OCI-LY1 (cell line): ENCODE data around the gene IGLON5.

ENCODE experiments used
- H2AFZ ChIP-seq: fragments of 200-600 bp; sonication (generic), shearing (Covaris generic); 2 replicates; pipeline ENCODE4 v1.6.0; 2014; ENCODE audit warnings: antibody characterized with exemption, mild to moderate bottlenecking, low read length
- H3F3A ChIP-seq: fragments of 200-600 bp; sonication (generic), shearing (Covaris generic); 2 replicates; pipeline ENCODE4 v1.6.0; 2014; ENCODE audit warnings: mild to moderate bottlenecking, antibody characterized with exemption, low read length, moderate library complexity; ENCODE audit not compliant: insufficient read depth
- H3K27ac ChIP-seq: fragments of 200-600 bp; sonication (generic); 2 replicates; pipeline ENCODE4 v1.5.1; 2014; ENCODE audit warnings: low read length, mixed run types, mild to moderate bottlenecking, low read depth; ENCODE audit not compliant: poor library complexity, severe bottlenecking
- H3K27me3 ChIP-seq: fragments of 200-600 bp; sonication (generic); 2 replicates; pipeline ENCODE4 v1.6.0; 2014; ENCODE audit warnings: antibody characterized with exemption, mild to moderate bottlenecking, low read length, moderate library complexity; ENCODE audit not compliant: insufficient read depth
- H3K36me3 ChIP-seq: fragments of 200-600 bp; sonication (generic); 2 replicates; pipeline ENCODE4 v1.6.1; 2014; ENCODE audit warnings: mild to moderate bottlenecking, antibody characterized with exemption, low read length, moderate library complexity, mixed read lengths; ENCODE audit not compliant: insufficient read depth
- H3K4me1 ChIP-seq: fragments of 200-600 bp; sonication (generic); 2 replicates; pipeline ENCODE4 v1.5.1; 2014; ENCODE audit warnings: mild to moderate bottlenecking, low read length, moderate library complexity; ENCODE audit not compliant: insufficient read depth, severe bottlenecking
- H3K4me2 ChIP-seq: fragments of 200-600 bp; sonication (generic), shearing (Covaris generic); 2 replicates; pipeline ENCODE4 v1.6.1; 2014; ENCODE audit warnings: low read length
- H3K4me3 ChIP-seq: fragments of 200-600 bp; sonication (generic); 2 replicates; pipeline ENCODE4 v1.5.1; 2014; ENCODE audit warnings: low read length, low read depth, mild to moderate bottlenecking, mixed read lengths; ENCODE audit not compliant: poor library complexity, severe bottlenecking
- H3K79me2 ChIP-seq: fragments of 200-600 bp; shearing (Covaris generic); 2 replicates; pipeline ENCODE4 v1.6.1; 2016; ENCODE audit warnings: mixed run types, low read length, mixed read lengths; ENCODE audit not compliant: insufficient read depth
- H3K9ac ChIP-seq: fragments of 200-600 bp; sonication (generic), shearing (Covaris generic); 2 replicates; pipeline ENCODE4 v1.6.1; 2014; ENCODE audit warnings: mild to moderate bottlenecking, low read length, mixed read lengths
- H3K9me2 ChIP-seq: fragments of 200-600 bp; sonication (generic), shearing (Covaris generic); 2 replicates; pipeline ENCODE4 v1.6.1; 2014; ENCODE audit warnings: low read depth, mild to moderate bottlenecking, low read length, mixed read lengths
- H3K9me3 ChIP-seq: fragments of 200-600 bp; shearing (Covaris generic); 2 replicates; pipeline ENCODE4 v1.6.1; 2014; ENCODE audit warnings: low read length, mixed read lengths
- H4K20me1 ChIP-seq: fragments of 200-600 bp; sonication (generic), shearing (Covaris generic); 2 replicates; pipeline ENCODE4 v1.6.0; 2016; ENCODE audit warnings: mild to moderate bottlenecking, low read length; ENCODE audit not compliant: insufficient read depth
- EZH2 ChIP-seq: fragments of 200-600 bp; sonication (generic), shearing (Covaris generic); IDR thresholded peaks from 2 replicates; pipeline ENCODE4 v1.8.0; 2017; ENCODE audit warnings: borderline replicate concordance, mixed run types, mild to moderate bottlenecking, antibody characterized with exemption, low read length, moderate library complexity, mixed read lengths
- TF ChIP-seq, protein P1 (sequence below): fragments of 200-600 bp; sonication (generic), shearing (Covaris generic); IDR thresholded peaks from 2 replicates; pipeline ENCODE4 v1.5.1; 2017; ENCODE audit warnings: mild to moderate bottlenecking, antibody characterized with exemption, low read length, moderate library complexity, mixed read lengths

IGLON5 gene

DNA sequence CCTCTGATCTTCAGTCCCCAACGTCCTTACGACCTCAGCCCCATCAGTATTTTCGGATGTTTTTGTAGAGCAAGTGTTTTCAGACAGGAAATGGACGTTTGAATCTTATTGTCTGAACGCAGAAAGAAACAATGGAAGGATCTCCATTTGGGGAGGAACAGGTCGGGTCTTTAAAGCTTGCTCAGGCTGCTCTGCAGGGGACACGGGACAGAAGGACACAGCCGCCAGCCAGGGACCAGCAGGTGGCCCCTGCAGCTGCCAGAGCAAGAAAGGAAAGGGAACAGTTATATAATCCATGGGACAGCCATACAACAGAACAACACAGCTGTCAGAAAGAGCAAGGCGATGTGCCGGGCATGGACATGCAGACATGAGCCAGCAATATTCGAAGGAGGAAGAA lies 18.5 kb upstream of the IGLON5 start:
- Histone ChIP-seq H3K27me3 (peaks cover 9% of the 10 kb centered on the region; the same call in 1 of the 2 replicates), H3K36me3 (no peaks in the 10 kb centered on the region), H3K4me3 (no peak overlapping the region)

DNA sequence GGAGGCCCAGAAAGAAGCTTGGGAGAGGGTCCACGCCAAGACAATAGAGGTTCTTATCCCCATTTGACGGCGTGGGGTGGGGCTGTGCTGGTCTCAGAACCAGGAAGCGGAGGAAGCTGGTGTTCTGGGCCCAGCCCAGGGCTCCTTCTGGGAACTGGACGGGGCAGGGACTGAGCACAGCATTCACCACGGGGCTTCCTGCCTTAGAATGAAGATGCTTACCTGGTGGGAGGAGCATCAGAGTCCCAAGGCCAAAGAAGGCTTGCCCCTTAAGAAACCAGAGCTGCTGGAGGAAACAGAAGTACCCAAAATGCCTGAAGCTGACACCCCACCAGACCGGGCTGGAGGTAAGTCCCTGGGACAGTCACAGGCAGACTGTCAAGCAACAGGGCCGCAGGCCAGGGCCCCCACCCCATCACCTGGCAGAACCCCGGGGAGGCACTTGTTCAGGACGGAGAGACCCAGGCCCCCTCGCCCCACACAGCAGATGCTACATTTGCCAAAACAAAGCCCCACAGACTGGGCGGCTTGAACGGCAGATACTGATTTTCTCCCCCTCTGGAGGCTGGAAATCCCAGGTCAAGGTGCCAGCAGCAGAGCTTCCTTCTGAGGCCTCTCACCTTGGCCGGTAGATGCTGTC lies 17.8 kb upstream of the IGLON5 start:
- Histone ChIP-seq H3K9ac (no peak overlapping the region), H4K20me1 (no peaks in the 10 kb centered on the region), H3K9me2 (no peaks in the 10 kb centered on the region), H3K27ac (no peak overlapping the region), H3K4me2 (no peak overlapping the region), H3F3A (no peaks in the 10 kb centered on the region), H2AFZ (no peak overlapping the region), H3K9me3 (no peaks in the 10 kb centered on the region), H3K4me1 (no peaks in the 10 kb centered on the region), H3K27me3 (peaks cover 9% of the 10 kb centered on the region; the same call in 1 of the 2 replicates), H3K4me3 (no peak overlapping the region), H3K79me2 (no peaks in the 10 kb centered on the region), H3K36me3 (no peaks in the 10 kb centered on the region)
- TF ChIP-seq EZH2, result no peak
- TF ChIP-seq, protein P1, sequence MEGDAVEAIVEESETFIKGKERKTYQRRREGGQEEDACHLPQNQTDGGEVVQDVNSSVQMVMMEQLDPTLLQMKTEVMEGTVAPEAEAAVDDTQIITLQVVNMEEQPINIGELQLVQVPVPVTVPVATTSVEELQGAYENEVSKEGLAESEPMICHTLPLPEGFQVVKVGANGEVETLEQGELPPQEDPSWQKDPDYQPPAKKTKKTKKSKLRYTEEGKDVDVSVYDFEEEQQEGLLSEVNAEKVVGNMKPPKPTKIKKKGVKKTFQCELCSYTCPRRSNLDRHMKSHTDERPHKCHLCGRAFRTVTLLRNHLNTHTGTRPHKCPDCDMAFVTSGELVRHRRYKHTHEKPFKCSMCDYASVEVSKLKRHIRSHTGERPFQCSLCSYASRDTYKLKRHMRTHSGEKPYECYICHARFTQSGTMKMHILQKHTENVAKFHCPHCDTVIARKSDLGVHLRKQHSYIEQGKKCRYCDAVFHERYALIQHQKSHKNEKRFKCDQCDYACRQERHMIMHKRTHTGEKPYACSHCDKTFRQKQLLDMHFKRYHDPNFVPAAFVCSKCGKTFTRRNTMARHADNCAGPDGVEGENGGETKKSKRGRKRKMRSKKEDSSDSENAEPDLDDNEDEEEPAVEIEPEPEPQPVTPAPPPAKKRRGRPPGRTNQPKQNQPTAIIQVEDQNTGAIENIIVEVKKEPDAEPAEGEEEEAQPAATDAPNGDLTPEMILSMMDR, result no peak

More for the DNA sequence above, 18.5 kb upstream of the IGLON5 start:
- Histone ChIP-seq H4K20me1 (no peaks in the 10 kb centered on the region), H2AFZ (no peak overlapping the region), H3K4me1 (no peaks in the 10 kb centered on the region), H3K9me3 (no peaks in the 10 kb centered on the region), H3K9me2 (no peaks in the 10 kb centered on the region), H3K27ac (no peak overlapping the region), H3K9ac (no peak overlapping the region), H3K79me2 (no peaks in the 10 kb centered on the region), H3F3A (no peaks in the 10 kb centered on the region), H3K4me2 (no peak overlapping the region)
- TF ChIP-seq, protein P1, result no peak

DNA sequence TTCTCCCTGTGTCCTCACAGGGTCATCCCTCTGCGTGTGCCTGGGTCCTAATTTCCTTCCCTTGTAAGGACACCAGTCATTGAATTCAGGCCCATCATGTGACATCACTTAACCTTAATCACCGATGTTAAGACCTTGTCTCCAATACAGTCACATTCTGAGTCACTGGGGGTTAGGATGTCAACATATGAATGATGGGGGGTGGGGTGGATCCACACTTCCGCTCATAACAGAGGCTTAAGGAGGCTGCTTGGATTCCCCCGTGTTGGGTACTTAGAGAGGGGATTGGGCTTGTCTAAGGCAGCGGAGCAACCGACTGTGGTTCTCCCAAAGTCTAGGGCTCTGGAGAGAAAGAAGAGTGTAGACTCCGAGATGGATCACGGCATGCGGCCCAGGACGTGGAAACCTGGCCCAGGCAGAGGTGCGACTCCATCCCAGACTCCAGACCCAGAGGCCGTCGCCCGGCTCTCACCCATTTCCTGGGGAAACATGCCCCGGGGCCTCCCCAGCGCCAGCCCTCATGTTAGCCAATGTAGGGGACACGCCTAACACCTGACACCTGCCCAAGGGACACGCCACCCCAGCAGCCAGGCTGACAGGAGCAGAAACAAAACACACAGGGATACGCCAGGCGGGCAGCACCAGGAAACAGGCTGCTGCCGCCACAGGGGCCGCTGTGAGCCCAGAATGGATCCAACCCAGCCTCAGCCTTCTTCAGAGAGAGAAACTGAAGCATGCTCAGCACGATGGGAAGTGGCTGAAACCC lies 17.1 kb upstream of the IGLON5 start:
- H3K4me1 ChIP-seq, result no peaks in the 10 kb centered on the region
- H3F3A ChIP-seq, result no peaks in the 10 kb centered on the region
- H3K27me3 ChIP-seq, result peaks cover 9% of the 10 kb centered on the region; the same call in 1 of the 2 replicates
- no peak overlapping the region for H3K4me3 ChIP-seq
- no peak overlapping the region for H2AFZ ChIP-seq
- no peaks in the 10 kb centered on the region for H4K20me1 ChIP-seq
- H3K36me3 ChIP-seq, result no peaks in the 10 kb centered on the region
- TF ChIP-seq, protein P1, result no peak
- TF ChIP-seq EZH2, result no peak
- H3K27ac ChIP-seq, result no peak overlapping the region
- no peaks in the 10 kb centered on the region for H3K9me2 ChIP-seq
- H3K9ac ChIP-seq, result no peak overlapping the region
- H3K4me2 ChIP-seq, result no peak overlapping the region
- H3K9me3 ChIP-seq, result no peaks in the 10 kb centered on the region
- H3K79me2 ChIP-seq, result no peaks in the 10 kb centered on the region
